Stimulated activated CD8-positive, alpha-beta memory T cell treated with anti-CD3 and anti-CD28 coated beads, Interleukin-15, amount 100 ng/mL, for 4 hours (primary cell): ENCODE measurements around the gene MRM3.
"Not testable (repeated sequence)": the region's sequence is repeated elsewhere in the genome, so short reads cannot be mapped to it uniquely, and the experiment has no call there.

ENCODE experiments used
- DNase-seq, 2 donors: peaks; one replicate each; pipeline ENCODE4 v3.0.0-alpha.2; 2020; ENCODE audit warnings: low read depth in 2 of 2

The MRM3 gene

DNA sequence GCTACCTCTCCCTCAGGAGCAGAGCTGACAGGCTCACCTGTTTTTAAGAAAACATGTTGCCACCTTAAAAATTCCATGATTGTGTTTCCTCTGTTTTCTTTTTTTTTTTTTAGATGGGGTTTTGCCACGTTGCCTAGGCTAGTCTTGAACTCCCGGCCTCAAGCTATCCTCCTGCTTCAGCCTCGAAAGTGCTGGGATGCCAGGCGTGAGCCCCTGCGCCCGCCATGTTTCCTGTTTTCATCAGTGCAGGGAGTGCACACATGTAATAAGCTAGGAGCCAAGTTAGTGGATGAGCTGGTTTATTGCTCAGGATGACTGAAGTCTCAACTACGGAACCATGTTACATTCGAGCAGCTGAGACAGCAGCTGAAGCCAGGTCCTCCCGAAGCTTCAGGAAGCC is 13.6 kb downstream of the MRM3 start:
- DNase-seq, result no peak

DNA sequence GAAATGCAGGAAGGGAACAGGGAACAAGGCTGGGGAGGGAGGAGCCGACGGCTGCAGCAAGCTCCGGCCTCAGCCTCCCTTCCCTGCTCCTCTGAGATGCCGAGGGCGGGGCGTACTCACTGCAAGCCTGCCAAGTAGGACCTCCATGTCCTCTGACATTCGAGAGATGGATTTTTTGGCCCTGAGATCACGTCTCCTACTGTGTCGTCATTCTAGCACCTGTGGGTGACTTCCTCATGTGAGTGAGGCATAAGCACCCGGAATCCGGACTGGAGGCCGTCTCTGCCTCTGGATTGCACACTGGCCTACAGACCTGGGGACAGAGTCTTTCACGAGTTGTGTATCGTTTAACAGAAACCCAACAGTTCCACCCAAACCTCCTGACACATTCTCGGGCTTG is 14.5 kb downstream of the MRM3 start:
- DNase-seq, result no peak

DNA sequence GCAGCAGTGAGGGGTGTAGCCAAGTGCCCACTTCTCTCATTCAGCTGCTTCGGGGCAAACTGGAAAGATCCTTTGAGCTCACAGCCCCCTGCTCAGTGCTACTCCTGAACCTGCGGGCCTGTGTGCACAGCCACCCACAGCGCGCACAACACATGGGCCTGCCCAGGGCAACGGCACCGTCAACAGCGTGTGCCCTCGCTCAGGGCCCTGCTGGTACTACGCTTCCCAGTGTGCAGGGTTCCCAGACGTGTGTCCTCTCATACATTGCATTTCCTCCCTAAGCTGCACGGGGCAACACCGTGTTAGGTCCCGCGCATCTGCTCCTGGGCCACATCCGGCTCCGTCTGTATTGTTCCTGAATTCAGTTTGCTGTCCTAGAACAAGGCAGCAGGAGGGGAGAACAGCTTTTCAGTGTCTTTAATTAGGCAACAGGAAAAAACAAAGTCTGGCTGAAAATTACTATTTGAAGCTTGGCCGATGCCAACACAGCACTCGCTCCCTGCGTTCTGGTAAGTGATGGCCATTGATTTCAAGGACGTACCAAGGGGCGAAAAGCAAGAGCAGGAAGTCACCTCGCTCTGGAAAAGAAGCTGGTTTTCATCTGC is 15.2 kb downstream of the MRM3 start:
- DNase-seq, result no peak

DNA sequence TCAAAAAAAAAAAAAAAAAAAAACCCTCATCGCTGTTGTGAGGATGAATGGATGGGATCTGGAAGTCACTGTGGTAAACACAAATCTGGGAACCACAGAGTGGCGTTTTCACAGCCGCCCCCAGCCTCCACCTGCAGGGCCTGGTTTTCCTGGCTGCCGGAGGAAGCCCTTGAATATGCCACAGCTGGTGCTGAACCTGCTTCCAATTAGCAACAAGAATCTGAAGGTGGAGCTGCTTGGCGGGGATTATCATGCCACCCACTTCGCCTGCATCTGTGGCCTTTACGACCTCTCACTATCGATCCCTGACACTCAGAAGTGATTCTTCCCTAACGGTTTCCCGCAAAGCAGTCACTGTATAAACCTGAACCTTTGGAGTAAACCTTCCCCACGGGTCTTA is 16.1 kb downstream of the MRM3 start:
- DNase-seq, result no peak

DNA sequence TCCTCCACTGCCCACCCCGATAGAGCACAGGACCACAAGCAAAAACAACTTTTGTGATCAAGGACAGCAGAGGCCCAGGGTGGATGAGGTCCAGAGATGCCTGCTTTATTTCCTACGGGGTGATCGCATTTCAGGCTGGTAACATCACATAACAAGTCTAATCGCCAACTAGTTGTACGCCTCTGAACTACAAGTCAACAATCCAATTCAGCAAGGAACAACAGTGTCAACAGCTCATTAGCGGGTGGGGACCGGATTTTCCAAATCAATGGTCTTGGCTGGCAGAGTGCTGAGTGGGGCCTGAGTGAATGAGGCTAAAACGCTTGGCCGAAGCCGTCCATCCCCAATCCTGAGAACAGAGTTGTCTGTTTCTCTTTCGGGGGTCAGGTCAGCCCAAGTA is 17.1 kb downstream of the MRM3 start:
- DNase-seq, result no peak

DNA sequence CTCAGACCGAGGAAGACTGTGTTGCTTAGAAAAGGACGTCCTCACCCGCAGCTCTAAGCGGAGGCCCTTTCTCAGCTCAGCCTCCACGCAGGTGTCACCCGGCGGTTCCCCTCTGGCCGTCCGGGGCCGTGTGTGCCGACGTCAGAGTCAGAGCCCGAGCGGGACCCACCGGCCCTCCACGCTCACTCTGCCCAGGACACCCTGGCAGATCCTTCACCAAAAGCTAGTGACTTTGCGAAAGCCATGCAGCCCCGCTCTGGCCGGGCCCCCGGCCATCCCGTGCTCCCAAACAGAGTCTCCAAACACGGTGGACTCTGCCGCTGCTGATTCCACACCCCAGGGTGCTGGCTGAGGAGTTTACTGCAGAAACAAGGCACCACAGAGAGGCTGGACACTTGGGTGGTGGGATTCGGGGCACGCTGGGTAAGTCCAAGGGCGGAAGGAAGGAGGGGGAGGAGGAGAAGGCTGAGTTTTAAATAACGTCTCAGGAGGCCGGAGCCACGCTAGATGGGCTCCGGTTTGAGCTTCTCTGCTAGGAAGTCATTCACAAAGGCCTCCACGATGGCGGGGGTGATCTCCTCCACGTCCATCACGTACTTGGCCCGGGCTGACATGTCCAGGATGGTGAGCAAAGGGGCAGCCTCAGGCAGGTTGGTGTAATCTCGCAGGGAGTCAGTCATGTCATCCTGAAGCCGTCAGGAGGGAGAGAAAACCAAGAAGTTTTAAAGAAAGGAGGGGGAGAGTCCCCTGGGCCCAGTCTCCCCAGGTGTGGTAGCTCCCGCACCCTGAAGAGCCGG is 18.5 kb downstream of the MRM3 start:
- DNase-seq, result no peak

DNA sequence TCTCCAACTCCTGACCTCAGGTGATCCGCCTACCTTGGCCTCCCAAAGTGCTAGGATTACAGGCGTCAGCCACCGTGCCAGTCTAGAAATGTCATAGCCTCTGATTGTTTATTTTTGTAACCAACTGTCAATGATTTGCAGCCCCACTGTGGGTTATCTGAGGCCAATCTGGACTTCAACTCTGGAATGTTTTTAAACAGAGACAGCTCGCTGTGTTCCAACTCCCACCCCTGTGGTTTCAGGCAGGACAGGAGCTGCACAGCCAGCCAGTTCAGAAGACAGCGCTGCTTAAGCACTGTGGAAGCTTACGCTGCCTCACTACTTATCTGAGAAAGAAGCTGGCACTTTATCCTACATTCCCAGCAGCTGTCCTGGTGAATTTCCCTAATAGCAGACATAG is 19.5 kb downstream of the MRM3 start:
- no peak for DNase-seq

DNA sequence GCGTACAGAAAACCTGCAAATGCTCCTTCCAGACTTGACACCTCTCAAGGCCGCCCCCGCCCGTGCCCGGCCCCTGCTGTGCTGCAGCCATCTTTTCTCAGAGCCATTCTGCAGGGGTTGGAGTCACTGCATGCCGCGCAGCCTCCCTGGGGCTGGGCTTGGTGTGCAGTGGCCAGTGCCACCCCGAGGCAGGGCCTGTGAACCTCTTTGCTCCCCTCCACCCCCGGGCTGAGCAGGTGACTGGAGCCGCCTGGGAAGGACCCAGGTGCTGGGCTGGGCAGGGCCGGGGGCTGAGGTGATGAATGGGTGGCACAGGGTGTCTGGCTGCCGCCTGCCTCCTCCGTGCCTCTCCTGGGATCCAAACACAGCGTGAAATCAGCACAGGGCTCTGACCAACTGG is 20.3 kb downstream of the MRM3 start:
- no peak for DNase-seq

DNA sequence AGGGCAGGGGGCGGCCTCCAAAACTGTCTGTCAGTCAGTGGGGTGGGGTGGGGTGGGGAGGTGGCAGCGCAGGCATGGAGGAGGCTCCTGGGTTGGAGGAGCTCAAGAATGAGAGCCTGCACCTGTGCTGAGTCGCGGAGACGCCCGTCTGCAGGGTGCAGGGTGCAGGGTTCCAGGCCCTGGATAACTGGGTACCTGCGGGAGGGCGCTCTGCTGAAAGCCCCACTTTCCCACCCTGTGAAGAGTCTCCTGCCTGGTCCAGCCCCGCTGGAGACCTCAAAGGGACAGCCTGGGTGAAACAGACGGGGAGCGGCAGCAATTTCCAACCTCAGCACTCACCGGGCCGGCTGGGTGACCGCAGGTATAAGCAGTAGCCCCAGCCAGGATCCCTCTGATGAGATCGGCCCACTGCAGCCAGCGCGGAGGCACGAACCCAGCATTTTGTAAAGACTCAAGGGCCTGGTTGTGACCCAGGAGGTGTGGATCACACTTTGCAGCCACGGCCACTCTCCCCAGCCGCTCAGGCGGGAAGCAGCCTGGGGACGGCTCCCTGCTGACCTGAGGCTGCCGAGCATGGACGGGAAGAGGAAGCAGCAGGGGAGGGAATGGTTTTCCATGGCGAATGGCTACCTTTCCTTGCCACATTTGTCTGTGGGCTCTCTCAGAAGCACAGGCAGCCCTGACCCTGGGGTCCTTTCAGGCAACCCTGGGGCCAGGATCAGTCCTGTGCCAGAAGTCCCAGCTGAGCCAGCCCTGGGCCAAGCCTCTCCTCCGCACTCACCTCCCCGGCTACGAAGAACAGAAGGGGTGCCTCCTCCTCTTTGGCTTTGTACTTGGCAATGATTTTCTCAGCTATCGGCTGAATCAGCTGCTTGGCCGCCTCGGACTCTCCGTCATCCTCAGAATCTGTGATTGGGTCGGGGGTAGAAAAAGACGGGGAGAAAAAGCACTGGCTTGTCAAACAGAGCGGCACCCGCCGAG is 21.0 kb downstream of the MRM3 start:
- DNase-seq, result no peak

DNA sequence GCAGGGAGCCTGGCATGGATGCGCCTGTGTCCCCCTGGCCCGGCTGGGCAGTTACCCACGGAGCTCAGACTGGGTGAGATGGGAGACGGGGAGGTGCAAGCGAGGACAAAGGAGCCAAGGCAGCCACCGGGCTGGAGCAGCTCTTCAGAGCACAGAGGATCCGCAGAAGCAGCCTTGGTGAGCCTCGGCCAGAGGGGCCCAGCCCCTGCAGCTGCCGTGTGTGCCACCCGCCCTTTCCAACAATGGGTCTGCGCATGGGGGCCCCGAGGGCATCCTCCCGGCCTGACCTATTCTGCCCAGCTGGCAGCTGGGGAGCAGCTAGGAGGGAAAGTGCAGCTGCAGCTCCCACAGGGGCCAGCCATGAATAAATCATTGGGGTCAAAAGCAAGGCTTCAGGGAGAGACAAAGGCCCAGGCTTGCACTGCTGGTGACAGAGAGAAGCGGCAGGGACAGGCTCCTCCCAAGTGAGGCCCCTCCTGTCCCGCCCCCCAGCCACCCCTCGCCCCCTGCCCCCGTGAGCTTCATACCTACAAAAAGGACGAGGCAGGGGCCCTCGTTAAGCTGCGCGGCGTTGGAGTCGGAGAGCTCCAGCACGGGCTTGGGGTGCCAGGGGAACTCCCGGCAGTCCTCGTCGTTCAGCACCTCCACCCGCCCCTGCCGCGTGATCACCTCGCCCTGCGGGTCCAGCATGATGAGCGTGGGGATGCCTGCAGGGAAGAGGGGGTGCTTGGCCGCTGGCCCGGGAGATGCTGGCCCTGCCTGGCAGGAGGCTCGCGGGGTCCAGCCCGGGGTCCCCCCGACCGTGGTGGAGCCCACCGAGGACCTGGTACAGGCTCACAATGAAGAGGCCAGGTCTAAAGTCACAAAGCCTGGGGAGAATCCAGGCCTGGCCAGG is 22.6 kb downstream of the MRM3 start:
- no peak for DNase-seq

DNA sequence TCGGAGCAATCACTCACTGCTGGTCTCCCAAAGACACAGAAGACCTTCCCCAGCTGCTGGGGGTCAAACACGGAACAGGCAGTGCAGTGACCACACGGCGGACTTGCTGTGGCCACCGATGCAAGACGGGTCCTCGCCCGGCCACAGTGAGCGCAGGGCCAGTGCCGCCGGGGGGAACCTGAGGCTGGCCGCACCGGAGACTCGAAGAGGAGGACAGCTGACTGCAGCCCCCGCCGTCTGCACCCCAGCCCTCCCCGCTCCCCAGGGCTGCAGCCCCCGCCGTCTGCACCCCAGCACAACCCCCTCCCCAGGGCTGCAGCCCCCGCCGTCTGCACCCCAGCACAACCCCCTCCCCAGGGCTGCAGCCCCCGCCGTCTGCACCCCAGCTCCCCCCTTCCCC is 23.7 kb downstream of the MRM3 start:
- DNase-seq, result not testable (repeated sequence)

DNA sequence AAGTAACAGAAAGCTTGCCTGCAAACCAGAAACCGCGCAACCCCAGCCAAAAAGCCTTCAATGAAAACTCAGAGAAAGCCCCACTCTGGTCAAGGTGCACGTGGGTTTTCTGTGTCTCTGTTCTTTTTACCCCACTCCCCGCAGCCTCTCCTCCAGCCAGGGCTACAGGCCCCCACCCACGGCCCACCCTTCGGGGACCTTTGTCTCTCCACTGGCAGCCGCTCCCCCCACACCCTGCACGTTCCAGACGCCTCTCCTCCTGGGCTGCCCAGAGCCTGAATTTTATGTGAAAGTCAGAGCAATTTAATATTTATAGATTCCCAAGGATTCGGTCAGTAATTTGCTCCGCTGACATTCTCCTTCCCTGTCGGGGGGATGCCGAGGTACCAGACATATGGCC is 24.2 kb downstream of the MRM3 start:
- DNase-seq, result no peak

DNA sequence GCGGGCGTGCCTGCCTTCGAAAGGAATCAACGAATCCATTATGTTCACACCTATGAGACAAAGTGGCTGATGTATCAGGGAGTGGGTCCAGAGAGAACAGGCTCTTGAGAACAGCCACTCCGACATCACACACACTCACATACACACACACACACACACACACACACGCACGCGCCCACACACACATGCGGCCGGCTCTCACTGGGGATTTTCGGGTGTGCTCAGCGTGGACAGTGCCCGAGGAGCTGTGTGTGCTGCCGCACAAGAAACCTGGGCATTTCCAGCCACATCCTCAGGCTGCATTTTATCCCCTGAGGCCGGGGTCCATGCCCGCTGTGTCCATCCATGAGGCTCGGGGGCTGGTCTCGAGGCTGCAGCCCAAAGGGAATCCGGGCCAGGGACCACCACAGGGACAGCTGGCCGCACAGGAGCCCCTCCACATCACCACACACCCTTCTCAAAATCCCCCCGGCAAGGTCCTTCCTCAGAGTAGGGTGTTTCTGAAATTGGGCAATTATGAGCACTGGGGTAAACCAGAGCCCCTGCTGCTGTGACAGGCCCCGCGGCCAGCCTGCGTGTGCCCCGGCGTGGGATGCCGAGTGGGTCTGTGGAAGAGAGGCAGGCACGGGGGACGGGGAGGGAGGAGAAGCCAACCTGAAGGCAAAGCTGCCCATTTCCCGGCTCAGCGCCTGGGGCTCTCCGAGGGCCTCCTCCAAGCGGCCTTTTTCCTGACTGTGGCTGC is 24.8 kb downstream of the MRM3 start:
- DNase-seq, result no peak

DNA sequence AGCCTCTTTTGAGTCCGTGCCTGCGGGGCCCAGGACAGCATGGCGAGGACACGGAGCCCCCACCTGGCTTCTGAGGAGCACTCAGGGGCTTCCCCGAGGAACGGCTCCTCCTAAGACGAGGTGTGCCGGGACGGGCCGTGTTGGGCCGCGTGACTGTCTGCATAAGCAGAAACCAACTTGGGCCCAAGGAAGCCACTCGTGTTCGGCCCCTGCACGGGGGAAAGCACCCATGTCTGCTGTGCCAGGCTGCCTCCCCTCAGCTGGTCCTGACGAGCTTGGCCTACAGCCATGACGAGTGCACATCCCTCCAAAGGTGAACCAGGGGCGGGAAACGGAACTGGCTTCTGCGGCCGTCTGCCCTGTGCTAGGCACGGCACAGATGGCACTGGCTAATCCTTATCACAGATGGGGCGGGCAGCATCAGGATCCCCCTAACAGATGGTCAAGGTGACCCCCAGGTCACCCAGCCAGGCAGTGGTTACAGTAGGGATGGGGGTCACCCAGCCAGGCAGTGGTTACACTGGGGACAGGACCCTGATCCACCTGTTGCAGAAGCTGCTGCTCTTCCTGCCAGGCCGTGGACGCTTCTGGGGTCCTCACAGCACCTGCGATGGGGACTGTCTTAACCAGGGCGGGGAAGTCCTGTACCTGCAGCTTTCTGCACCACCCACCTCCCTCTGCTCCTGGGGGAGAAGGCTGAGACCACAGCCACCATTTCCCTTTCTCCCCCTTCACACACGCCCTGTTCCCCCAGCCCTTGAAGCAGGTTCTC is 25.6 kb downstream of the MRM3 start:
- no peak for DNase-seq

DNA sequence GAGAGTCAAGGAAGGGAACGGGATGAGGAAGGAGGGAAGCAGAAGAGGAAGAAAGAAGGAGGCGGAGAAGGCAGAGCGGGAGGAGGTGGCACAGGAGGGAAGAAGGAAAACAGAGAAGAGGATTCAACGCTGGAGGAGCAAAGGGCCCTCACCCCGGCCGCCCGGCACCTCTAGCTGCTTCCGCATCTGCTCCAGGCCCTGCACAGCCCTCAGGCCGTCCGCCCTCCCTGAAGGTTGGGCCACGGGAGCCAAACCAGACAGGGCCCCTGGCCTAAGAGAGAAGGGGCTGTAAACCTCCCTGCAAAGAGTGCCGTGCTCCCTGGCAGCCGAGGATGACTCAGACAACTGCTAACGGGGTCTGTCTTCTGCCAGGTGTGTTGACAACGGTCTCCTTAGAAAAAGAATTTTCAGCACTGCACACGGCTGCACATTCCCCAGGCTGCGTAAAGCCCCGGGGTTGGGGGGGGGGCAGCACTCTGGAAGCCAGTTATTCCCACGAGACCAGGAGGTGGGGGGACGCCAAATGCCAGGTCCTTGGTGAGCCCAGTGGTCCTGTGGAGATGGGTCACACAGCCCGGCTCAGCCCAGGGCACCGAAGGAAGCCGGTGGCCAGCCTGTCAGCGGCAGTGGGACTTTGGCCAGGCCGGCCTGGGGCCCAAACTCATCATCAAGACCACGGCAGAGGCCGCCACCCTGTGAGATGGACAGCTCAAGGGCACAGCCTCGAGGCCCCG is 29.1 kb downstream of the MRM3 start:
- DNase-seq, result no peak

DNA sequence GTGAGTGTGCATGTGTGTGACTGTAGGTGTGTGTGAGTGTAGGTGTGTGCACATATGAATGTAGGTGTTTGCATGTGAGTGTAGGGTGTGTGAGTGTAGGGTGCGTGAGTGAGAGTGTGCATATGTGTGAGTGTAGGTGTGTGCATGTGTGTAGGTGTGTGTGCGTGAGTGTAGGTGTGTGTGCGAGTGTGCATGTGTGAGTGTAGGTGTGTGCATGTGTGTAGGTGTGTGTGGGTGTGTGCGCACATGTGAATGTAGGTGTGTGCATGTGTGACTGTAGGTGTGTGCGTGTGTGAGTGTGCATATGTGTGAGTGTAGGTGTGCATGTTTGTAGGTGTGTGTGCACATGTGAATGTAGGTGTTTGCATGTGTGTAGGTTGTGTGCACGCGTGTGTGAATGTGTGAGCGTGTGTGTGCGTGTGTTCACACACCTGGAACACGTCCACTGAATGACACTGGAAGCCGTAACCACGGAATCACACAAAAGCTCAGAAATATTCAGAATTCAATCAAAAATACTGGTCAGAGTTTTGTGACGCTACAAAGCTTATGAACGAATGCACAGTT is 30.6 kb downstream of the MRM3 start:
- DNase-seq, result no peak

DNA sequence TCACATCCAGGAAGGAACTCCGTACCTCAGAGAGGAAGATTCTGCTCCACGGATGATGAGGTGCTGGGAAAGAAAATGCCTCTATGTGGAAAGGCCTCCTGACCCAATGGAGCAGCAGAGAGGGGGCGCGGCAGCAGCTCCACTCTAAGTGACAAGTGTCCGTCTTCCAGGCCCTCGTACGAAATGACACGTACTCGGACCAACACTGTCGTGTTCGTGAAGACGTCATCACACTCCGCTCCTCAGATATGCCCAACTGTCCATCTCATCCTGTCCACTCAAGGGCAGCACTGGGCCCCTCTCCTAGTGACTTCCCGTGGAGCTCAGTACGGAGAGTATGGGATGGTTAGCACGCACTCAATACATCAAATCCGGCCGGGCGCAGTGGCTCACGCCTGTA is 32.2 kb downstream of the MRM3 start:
- DNase-seq, result no peak

DNA sequence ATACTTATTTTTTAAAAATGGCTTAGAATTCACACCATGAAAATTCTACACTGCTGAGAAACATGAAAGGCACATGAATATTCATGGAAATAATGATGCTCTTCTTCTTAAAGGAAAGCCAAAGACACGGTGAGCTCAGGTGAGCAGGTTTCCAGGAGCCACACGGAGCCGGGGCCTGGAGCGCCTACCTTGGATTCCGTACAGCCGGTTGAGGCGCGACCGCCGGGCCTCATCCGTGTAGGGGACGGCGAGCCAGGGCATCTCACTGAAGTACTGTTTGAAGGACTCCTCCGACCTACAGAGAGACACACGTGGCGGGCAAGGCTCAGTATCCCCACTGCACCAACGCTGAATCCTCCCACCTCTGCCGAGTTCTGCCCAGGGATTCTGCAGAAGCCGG is 37.1 kb downstream of the MRM3 start:
- DNase-seq, result no peak

DNA sequence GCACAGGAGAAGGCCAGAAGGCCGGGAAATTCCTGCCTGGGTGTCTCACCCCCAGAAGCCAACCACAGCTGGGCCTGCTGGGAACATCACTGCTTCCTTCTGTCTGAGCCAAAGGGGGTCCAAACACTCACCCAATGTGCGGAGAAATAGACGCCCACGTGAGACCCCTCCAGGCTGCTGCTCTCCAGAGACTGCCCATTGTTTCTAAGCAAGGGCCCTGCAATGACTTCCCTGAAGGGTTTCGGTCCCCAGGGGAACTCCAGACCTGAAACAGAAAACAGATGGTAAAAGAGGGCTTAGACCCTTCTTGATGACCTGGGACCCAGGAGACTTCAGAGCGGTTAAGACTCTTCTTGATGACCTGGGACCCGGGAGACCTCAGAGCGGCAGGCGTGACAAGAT is 41.3 kb downstream of the MRM3 start:
- DNase-seq, result no peak
